ENCODE results near the gene HEATR5A. TPM values are rescaled to one million over a fixed set of nuclear protein-coding genes. Genes with fewer than 3 reads are reported as not detected.

The HEATR5A gene
- total RNA-seq, 1 experiment from 2014 or later: 19.0 TPM

- Histone ChIP-seq H3K4me1 (ENCODE audit: insufficient read depth, low read length, poor library complexity, severe bottlenecking) (peaks cover 8% of the 10 kb centered on the region), H3K9me3 (ENCODE audit: low read depth, low read length, poor library complexity, severe bottlenecking) (no peaks in the 10 kb centered on the region), H3K27ac (ENCODE audit: low read depth, low read length, poor library complexity, severe bottlenecking) (no peak overlapping the region), H3K36me3 (ENCODE audit: insufficient read depth, low read length, poor library complexity, severe bottlenecking) (no peaks in the 10 kb centered on the region), H3K27me3 (replicated peaks; ENCODE audit: insufficient read depth, low read depth, low read length, poor library complexity) (no peaks in the 10 kb centered on the region), H3K4me3 (ENCODE audit: low read depth, low read length, poor library complexity, severe bottlenecking) (no peak overlapping the region)
- TF ChIP-seq, protein P1, sequence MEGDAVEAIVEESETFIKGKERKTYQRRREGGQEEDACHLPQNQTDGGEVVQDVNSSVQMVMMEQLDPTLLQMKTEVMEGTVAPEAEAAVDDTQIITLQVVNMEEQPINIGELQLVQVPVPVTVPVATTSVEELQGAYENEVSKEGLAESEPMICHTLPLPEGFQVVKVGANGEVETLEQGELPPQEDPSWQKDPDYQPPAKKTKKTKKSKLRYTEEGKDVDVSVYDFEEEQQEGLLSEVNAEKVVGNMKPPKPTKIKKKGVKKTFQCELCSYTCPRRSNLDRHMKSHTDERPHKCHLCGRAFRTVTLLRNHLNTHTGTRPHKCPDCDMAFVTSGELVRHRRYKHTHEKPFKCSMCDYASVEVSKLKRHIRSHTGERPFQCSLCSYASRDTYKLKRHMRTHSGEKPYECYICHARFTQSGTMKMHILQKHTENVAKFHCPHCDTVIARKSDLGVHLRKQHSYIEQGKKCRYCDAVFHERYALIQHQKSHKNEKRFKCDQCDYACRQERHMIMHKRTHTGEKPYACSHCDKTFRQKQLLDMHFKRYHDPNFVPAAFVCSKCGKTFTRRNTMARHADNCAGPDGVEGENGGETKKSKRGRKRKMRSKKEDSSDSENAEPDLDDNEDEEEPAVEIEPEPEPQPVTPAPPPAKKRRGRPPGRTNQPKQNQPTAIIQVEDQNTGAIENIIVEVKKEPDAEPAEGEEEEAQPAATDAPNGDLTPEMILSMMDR (conservative IDR thresholded peaks at IDR 0.05; ENCODE audit: low read depth, low read length): no peak
- TF ChIP-seq EZH2 (IDR thresholded peaks at IDR 0.05; ENCODE audit: borderline replicate concordance, low read depth, low read length, poor library complexity, severe bottlenecking): no peak
- no TSS peak for BruUV-seq (replicated peaks)
- POLR2A ChIA-PET (ENCODE audit: low non-redundant PET): no interaction called here
- CTCF ChIA-PET: no interaction called here
- intact Hi-C loops (cut with micrococcal nuclease; ENCODE audit: unreplicated experiment): no loop called here
- DNase-seq (ENCODE audit: low spot score): no peak
Measured at GRCh38 chr14:31341280-31341679, 79.1 kb downstream of the HEATR5A start.

DNA sequence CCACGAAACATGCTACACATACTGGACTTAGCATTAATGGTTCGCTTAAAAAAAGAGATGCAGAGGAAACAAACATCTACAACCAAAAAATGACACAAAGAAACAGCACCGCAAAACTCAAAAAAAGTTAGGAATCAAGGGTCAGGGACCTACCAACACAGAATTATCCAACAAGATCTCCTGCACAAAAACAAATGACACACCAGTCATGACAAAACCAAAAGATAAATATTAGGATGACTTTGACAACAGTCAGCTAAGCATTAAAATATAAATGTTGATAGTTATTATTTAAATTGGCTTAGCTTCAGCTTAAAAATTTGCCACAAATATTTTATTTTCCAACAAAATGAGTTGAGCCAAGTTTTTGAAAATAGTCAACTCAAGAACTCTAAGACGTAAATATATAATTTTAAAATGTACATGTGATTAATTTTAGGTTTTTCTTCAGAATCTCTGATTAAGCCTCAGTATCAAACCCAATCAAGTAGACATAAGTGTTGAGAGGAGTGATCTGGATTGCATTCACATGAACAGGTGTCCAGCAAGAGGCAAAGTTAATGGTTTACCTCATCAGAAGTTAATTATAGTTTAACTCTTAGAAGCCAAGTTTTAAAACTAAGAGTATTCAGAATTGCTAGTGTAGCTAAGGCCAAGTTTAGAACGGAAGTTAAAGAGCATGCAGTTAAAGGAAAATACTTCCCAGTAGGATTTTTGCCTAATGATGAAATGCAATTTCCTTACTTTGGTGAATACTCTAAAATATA is 79.9 kb downstream of the HEATR5A start:
- Histone ChIP-seq H3K36me3 (ENCODE audit: insufficient read depth, low read length, poor library complexity, severe bottlenecking) (no peaks in the 10 kb centered on the region), H3K27me3 (replicated peaks; ENCODE audit: insufficient read depth, low read depth, low read length, poor library complexity) (no peaks in the 10 kb centered on the region), H3K27ac (ENCODE audit: low read depth, low read length, poor library complexity, severe bottlenecking) (no peak overlapping the region), H3K9me3 (ENCODE audit: low read depth, low read length, poor library complexity, severe bottlenecking) (no peaks in the 10 kb centered on the region), H3K4me3 (ENCODE audit: low read depth, low read length, poor library complexity, severe bottlenecking) (no peak overlapping the region), H3K4me1 (ENCODE audit: insufficient read depth, low read length, poor library complexity, severe bottlenecking) (peaks cover 9% of the 10 kb centered on the region)
- TF ChIP-seq, protein P1 (conservative IDR thresholded peaks at IDR 0.05; ENCODE audit: low read depth, low read length): no peak
- TF ChIP-seq EZH2 (IDR thresholded peaks at IDR 0.05; ENCODE audit: borderline replicate concordance, low read depth, low read length, poor library complexity, severe bottlenecking): no peak
- no peak for DNase-seq (ENCODE audit: low spot score)
- ChIA-PET POLR2A (ENCODE audit: low non-redundant PET) (no interaction called here), CTCF (no interaction called here)
- intact Hi-C loops (cut with micrococcal nuclease; ENCODE audit: unreplicated experiment): no loop called here
- BruUV-seq (replicated peaks): no TSS peak

DNA sequence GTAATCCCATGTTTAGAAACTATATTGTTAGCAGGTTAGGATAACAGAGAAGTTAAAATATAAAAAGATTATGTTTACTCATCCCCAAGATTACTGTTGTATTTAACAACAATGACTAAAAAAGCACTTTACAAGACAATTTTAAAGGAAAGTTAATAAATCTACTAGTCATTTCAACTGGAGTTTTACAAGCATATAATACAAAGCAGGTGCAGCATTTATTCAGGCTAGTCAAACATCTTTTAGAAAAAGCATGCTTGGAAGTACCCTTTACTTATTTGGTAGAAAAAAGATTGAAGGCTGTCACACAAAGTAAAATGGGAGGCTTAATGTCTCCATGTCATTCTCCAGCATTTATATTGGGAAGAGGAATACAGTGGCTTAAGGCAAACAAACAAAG is 80.6 kb downstream of the HEATR5A start:
- Histone ChIP-seq H3K4me3 (ENCODE audit: low read depth, low read length, poor library complexity, severe bottlenecking) (no peak overlapping the region), H3K4me1 (ENCODE audit: insufficient read depth, low read length, poor library complexity, severe bottlenecking) (peaks cover 9% of the 10 kb centered on the region), H3K36me3 (ENCODE audit: insufficient read depth, low read length, poor library complexity, severe bottlenecking) (no peaks in the 10 kb centered on the region), H3K27me3 (replicated peaks; ENCODE audit: insufficient read depth, low read depth, low read length, poor library complexity) (no peaks in the 10 kb centered on the region), H3K9me3 (ENCODE audit: low read depth, low read length, poor library complexity, severe bottlenecking) (no peaks in the 10 kb centered on the region), H3K27ac (ENCODE audit: low read depth, low read length, poor library complexity, severe bottlenecking) (no peak overlapping the region)
- intact Hi-C loops (cut with micrococcal nuclease; ENCODE audit: unreplicated experiment): no loop called here
- ChIA-PET CTCF (no interaction called here), POLR2A (ENCODE audit: low non-redundant PET) (no interaction called here)
- DNase-seq (ENCODE audit: low spot score): no peak
- no TSS peak for BruUV-seq (replicated peaks)
- TF ChIP-seq EZH2 (IDR thresholded peaks at IDR 0.05; ENCODE audit: borderline replicate concordance, low read depth, low read length, poor library complexity, severe bottlenecking): no peak
- TF ChIP-seq, protein P1 (conservative IDR thresholded peaks at IDR 0.05; ENCODE audit: low read depth, low read length): no peak
